ENCODE data around the gene MS4A5. TPM values are rescaled to one million over a fixed set of nuclear protein-coding genes. Genes with fewer than 3 reads are reported as not detected.

The MS4A5 gene, protein sequence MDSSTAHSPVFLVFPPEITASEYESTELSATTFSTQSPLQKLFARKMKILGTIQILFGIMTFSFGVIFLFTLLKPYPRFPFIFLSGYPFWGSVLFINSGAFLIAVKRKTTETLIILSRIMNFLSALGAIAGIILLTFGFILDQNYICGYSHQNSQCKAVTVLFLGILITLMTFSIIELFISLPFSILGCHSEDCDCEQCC
- total RNA-seq, result not detected

DNA sequence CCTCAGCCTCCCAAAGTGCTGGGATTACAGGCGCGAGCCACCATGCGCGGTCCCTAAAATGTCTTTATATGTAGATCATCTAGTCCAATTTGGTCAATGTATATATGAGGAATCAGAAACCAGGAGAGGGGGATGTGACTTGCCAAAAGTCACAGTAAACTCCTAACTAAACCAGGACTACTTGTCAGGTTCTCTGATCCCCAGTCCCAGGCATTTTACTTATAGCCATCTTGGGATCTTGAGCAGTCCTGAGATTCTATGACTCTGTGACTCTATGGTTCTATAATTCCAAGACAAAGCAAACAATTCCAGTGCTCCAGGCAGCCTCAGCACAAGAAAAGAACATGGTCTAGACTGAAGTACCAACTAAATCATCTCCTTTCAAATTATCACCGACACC, at the start of gene MS4A5:
Gene MS4A5 (plus strand): TSS at position 301 of the 400 bp plus-strand sequence. CDS start 103 bp downstream, outside the sequence.
- Mint-ChIP-seq H3K4me3 (no peak within 1 kb of the TSS), H3K4me1 (no peaks in the 10 kb centered on the region), H3K36me3 (ENCODE audit: low read depth) (no peaks in the 10 kb centered on the region), H3K9me3 (no peaks in the 10 kb centered on the region), H3K27me3 (peaks cover 23% of the 10 kb centered on the region), H3K27ac (no peak within 1 kb of the TSS)
- ChIA-PET CTCF (no interaction called here), POLR2A (no interaction called here)
- DNase-seq, result no peak

DNA sequence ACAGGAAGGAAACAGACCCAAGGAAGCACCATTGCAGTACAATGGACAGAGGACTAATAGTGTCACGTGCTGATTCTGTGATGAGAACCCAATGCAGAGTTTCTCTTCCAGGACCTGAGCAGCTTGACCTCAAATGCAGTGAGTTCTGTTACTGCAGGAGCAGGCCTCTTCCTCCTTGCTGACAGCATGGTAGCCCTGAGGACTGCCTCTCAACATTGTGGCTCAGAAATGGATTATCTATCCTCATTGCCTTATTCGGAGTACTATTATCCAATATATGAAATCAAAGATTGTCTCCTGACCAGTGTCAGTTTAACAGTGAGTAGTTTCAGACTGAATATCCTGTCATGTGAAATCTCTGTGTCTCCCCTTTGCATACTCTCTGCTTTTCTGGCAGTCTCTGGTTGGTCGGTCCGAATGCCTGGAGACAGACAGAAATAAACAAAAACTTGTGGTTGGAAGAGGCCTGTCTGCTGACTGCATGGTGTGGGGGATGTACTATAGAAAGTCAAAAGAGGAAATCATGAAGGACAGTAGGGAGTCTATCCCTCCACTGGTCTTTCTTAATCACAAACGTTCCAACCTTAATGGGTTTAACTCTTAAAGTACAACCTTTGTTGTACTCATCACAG, 40.0 kb upstream of the MS4A5 start:
- no peak overlapping the region for H3K4me3 Mint-ChIP-seq
- ChIA-PET CTCF (no interaction called here), POLR2A (no interaction called here)
- H3K9me3 Mint-ChIP-seq, result no peaks in the 10 kb centered on the region
- no peak overlapping the region for H3K27ac Mint-ChIP-seq
- no peaks in the 10 kb centered on the region for H3K36me3 Mint-ChIP-seq (ENCODE audit: low read depth)
- no peaks in the 10 kb centered on the region for H3K4me1 Mint-ChIP-seq
- H3K27me3 Mint-ChIP-seq, result no peaks in the 10 kb centered on the region
- DNase-seq, result no peak

DNA sequence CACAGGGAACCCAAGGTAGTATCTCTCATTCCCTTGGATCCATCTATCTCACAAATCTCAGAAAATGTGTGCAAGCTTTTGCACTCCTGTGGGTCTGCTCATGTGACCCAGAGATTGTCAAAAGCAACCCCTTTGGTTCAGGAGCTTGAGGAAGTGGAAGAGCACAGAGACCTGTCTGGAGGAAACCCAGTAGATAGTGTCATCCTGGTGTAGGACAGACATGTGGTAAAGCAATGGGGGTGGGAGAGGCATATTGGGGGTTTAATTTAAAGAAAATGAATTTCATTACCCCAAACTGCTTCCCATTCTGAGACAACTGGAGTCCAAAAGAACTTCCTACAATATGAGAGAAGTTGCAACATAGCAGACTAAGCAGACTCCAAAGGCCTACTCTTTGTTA, 39.0 kb upstream of the MS4A5 start:
- H3K36me3 Mint-ChIP-seq (ENCODE audit: low read depth), result no peaks in the 10 kb centered on the region
- no peak overlapping the region for H3K4me3 Mint-ChIP-seq
- DNase-seq, result no peak
- ChIA-PET CTCF (no interaction called here), POLR2A (no interaction called here)
- H3K27me3 Mint-ChIP-seq, result no peaks in the 10 kb centered on the region
- H3K4me1 Mint-ChIP-seq, result no peaks in the 10 kb centered on the region
- H3K27ac Mint-ChIP-seq, result no peak overlapping the region
- H3K9me3 Mint-ChIP-seq, result no peaks in the 10 kb centered on the region

DNA sequence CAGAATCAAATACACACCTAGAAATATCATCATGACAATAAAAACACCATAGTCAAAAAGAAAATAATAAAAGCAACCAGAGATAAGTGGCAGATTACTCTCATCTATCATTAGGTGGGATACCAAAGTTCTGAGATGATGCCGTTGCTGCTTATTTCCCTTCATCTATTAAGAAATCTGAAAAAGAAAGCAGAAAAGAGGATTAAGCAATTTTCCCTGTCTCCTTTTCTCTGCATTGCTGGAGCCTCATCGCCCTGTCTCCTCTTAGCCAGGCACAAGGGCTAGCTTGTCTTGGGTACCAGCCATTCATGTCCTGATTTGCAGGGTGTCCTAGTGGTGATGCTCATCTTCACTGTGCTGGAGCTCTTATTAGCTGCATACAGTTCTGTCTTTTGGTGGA, 37.0 kb upstream of the MS4A5 start:
- H3K27me3 Mint-ChIP-seq, result no peaks in the 10 kb centered on the region
- no peak overlapping the region for H3K27ac Mint-ChIP-seq
- no peak overlapping the region for H3K4me3 Mint-ChIP-seq
- no peaks in the 10 kb centered on the region for H3K4me1 Mint-ChIP-seq
- H3K36me3 Mint-ChIP-seq (ENCODE audit: low read depth), result no peaks in the 10 kb centered on the region
- no peaks in the 10 kb centered on the region for H3K9me3 Mint-ChIP-seq
- no peak for DNase-seq
- ChIA-PET POLR2A (no interaction called here), CTCF (no interaction called here)

DNA sequence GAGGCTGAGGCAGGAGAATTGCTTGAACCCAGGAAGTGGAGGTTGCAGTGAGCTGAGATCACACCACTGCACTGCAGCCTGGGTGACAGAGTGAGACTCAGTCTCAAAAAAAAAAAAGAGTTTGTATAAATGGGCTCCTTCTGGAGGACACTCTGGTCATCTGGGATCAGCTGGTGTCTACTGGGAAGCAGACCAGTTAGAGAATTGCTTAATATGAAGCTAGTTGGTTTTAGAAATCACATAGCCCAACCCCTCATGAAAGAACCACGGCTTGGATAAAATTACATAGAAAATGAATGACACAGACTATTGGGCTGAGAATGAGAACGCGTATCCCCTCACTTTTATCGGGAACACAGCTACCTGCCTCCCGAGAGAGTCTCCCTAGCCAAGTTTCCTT, 36.4 kb upstream of the MS4A5 start:
- H3K36me3 Mint-ChIP-seq (ENCODE audit: low read depth), result no peaks in the 10 kb centered on the region
- no peaks in the 10 kb centered on the region for H3K27me3 Mint-ChIP-seq
- DNase-seq, result no peak
- POLR2A ChIA-PET, result no interaction called here
- no peak overlapping the region for H3K27ac Mint-ChIP-seq
- H3K4me3 Mint-ChIP-seq, result no peak overlapping the region
- no peaks in the 10 kb centered on the region for H3K9me3 Mint-ChIP-seq
- H3K4me1 Mint-ChIP-seq, result no peaks in the 10 kb centered on the region
- CTCF ChIA-PET, result no interaction called here

DNA sequence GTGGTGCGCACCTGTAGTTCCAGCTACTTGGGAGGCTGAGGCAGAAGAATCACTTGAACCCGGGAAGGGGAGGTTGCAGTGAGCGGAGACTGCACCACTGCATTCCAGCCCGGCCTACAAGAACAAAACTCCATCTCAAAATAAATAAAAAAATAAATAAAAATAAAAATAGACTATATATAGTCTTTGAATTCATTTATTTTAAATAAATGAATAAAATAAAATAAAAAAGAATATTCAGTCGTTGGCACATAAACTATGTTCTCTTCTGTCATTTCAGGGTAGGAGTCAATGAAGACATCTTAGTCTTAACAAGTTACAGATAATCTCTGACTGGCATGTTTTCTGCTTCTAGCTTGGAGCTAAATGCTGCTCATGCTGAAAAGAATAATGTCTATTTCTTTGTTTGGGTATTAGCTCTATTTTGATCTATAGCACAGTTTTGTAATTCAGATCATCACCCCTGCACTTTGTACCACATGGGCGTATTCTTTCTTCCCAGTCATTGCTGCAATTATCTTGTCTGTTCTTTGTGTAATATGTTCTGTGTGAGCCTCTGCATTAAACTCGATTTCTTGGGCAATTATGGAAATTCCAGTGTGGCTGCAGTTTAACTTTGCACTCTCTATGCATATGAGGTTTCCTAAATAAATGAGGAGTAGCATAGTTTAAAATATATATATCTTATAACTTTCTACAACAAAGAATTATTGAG, 34.5 kb upstream of the MS4A5 start:
- no peak overlapping the region for H3K27ac Mint-ChIP-seq
- CTCF ChIA-PET, result no interaction called here
- H3K36me3 Mint-ChIP-seq (ENCODE audit: low read depth), result no peaks in the 10 kb centered on the region
- no peaks in the 10 kb centered on the region for H3K9me3 Mint-ChIP-seq
- POLR2A ChIA-PET, result no interaction called here
- no peak for DNase-seq
- H3K4me3 Mint-ChIP-seq, result no peak overlapping the region
- no peaks in the 10 kb centered on the region for H3K4me1 Mint-ChIP-seq
- H3K27me3 Mint-ChIP-seq, result no peaks in the 10 kb centered on the region

DNA sequence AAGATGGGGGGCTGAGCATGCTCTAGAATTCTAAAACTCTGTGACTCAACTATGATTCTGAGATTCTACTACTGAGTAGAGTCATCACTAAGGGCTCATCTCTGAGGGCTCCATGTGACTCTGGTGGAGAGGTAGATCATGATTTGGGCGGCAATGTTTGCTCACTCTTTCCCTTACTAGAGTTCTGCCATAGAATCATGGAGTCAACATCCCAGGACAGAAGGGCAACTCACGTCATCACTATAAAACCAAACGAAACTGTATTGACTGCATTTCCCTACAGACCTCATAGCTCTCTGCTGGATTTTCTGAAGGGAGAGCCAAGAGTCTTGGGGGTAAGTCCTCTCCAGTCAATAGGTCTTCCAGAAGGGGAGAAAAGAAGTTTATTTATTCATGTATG, 33.0 kb upstream of the MS4A5 start, which contains the start of gene MS4A14:
Gene MS4A14 (plus strand): TSS at position 78 of the 400 bp plus-strand sequence. CDS start 120 bp downstream, at position 198.
- Mint-ChIP-seq H3K4me1 (no peaks in the 10 kb centered on the region), H3K9me3 (no peaks in the 10 kb centered on the region), H3K27ac (no peak within 1 kb of the TSS), H3K4me3 (no peak within 1 kb of the TSS), H3K27me3 (peaks cover 1% of the 10 kb centered on the region), H3K36me3 (ENCODE audit: low read depth) (no peaks in the 10 kb centered on the region)
- ChIA-PET POLR2A (no interaction called here), CTCF (no interaction called here)
- DNase-seq, result no peak

DNA sequence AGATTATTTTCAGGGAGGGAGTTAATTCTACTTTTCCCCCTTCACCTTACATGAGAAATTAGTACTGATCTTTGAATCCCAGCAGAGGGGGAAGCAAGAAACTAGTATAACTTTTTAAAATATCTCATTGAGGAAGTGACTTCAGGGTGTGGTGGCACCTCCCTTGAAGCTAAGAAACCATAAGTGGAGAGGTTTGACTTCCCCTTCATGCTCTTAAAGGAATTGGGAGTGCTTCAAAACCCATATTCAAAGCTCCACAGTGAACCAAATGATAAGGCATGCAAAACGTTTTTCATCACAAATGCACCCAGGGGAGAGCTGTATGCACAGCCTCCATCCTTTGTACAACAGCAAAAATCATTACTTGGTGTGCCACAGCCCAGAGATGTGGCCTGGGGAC, 32.6 kb upstream of the MS4A5 start:
- H3K9me3 Mint-ChIP-seq, result no peaks in the 10 kb centered on the region
- ChIA-PET POLR2A (no interaction called here), CTCF (no interaction called here)
- no peak overlapping the region for H3K27ac Mint-ChIP-seq
- H3K27me3 Mint-ChIP-seq, result peaks cover 5% of the 10 kb centered on the region
- H3K4me3 Mint-ChIP-seq, result no peak overlapping the region
- H3K4me1 Mint-ChIP-seq, result no peaks in the 10 kb centered on the region
- DNase-seq, result no peak
- H3K36me3 Mint-ChIP-seq (ENCODE audit: low read depth), result no peaks in the 10 kb centered on the region

DNA sequence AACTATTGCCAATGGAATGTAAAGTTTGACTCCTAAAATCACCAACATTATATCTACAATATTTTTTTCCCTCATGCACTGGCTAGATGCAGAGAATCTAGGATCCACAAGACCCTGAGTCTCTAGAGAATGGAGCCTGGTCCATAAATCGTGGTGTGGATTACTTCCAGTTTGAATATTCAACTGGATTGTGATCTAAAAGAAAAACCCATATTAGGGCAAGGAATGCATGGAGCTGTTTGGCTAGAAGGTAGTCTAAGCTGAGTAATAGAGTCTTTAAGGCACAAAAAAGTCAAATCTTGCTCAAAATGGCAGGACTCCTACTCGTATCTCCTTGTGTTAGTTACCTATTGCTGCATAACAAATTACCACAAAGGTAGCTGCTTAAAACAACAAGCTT, 9.4 kb upstream of the MS4A5 start:
- peaks cover 19% of the 10 kb centered on the region for H3K27me3 Mint-ChIP-seq
- H3K4me1 Mint-ChIP-seq, result no peaks in the 10 kb centered on the region
- no peaks in the 10 kb centered on the region for H3K9me3 Mint-ChIP-seq
- no peak for DNase-seq
- CTCF ChIA-PET, result interaction anchor here (0.6 to 1.2 kb wide), 2 partner anchors 169 to 835 kb away, joined by 3 to 4 read pairs; no protein-coding TSS in a partner anchor
- H3K36me3 Mint-ChIP-seq (ENCODE audit: low read depth), result no peaks in the 10 kb centered on the region
- H3K4me3 Mint-ChIP-seq, result no peak overlapping the region
- H3K27ac Mint-ChIP-seq, result no peak overlapping the region
- POLR2A ChIA-PET, result no interaction called here

DNA sequence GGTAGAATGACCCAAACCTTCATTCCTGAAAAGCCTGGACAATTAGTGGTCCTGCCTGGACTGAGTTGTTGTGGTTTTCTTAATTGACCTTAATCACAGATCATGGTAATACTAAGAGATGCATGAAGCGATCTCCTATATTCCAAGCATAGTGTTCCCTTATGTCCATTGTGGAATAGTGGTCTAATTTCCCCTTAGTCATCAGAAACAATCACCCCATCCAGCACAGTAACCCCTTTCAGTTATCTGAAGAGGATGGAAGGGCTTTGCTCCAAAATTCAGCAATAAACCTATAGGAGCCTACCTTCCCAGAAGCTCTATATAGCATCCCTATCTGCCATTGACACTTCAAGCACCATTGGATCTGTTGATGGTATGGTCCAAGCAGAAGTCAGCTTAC, 6.8 kb upstream of the MS4A5 start:
- no peak for DNase-seq
- CTCF ChIA-PET, result no interaction called here
- Mint-ChIP-seq H3K36me3 (ENCODE audit: low read depth) (no peaks in the 10 kb centered on the region), H3K27me3 (peaks cover 11% of the 10 kb centered on the region), H3K4me3 (no peak overlapping the region), H3K27ac (no peak overlapping the region), H3K4me1 (no peaks in the 10 kb centered on the region), H3K9me3 (no peaks in the 10 kb centered on the region)
- POLR2A ChIA-PET, result no interaction called here

DNA sequence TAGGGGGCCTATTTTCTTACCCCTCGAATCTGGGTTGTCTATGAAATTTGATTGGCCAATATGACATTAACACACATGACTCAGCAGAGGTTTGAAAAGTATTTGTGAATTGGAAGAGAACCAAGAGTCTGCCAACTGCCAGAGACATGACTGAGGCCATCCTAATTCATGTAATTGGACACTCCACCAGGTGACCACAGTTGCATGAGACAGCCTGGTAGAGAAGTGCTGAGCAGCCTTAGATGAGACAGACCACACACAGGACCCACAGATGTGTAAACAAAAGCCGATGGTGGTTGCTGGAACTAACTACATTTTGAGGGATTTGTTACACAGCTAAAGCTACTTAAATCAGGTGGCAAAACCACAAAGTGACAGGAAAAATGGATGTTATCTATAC, 855 bp upstream of the MS4A5 start:
- CTCF ChIA-PET, result no interaction called here
- Mint-ChIP-seq H3K4me3 (no peak overlapping the region), H3K36me3 (ENCODE audit: low read depth) (no peaks in the 10 kb centered on the region), H3K27me3 (peaks cover 20% of the 10 kb centered on the region), H3K4me1 (no peaks in the 10 kb centered on the region), H3K27ac (no peak overlapping the region), H3K9me3 (no peaks in the 10 kb centered on the region)
- POLR2A ChIA-PET, result no interaction called here
- no peak for DNase-seq

DNA sequence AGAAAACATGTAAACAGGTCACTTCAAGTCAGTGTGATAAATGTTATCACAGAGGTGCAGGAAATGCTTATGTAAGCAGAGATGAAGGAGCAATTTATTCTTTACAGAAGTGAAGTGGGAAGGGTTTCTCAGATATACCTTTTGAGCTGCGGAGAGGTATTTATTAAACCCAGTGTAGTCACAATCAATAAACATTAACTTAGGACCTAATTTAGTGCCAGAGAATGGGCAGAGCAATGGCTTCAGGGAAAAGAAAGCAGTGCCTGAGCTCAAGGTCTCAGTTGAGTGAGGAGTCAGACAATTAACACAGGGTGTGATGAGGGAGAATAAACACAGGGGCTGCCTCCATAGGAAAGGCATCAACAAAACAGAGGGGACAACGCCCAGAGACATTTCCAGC, 1.9 kb downstream of the MS4A5 start:
- Mint-ChIP-seq H3K4me3 (no peak overlapping the region), H3K9me3 (no peaks in the 10 kb centered on the region), H3K4me1 (no peaks in the 10 kb centered on the region), H3K27me3 (peaks cover 23% of the 10 kb centered on the region), H3K27ac (no peak overlapping the region), H3K36me3 (ENCODE audit: low read depth) (no peaks in the 10 kb centered on the region)
- ChIA-PET CTCF (no interaction called here), POLR2A (no interaction called here)
- DNase-seq, result no peak

DNA sequence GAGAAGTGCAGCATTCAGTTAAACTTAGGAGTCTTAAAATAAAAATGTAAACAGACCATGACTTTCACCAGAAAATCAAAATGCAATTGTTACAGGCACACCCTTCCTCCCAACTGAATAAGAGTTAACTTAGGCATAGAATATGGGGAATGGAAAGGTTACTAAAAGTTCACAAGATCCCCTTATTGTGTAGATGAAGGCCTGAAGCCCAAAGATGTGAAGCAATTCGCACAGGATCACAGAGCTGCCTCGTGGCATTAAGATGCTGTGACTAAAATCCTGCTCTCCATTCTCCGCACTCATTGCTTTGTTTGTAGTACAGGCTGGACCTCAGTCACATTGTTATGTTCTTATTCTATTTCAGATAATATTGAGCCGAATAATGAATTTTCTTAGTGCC, 4.0 kb downstream of the MS4A5 start:
- ChIA-PET CTCF (no interaction called here), POLR2A (no interaction called here)
- H3K4me1 Mint-ChIP-seq, result no peaks in the 10 kb centered on the region
- no peak for DNase-seq
- no peak overlapping the region for H3K4me3 Mint-ChIP-seq
- H3K9me3 Mint-ChIP-seq, result no peaks in the 10 kb centered on the region
- no peak overlapping the region for H3K27ac Mint-ChIP-seq
- H3K36me3 Mint-ChIP-seq (ENCODE audit: low read depth), result no peaks in the 10 kb centered on the region
- peaks cover 16% of the 10 kb centered on the region for H3K27me3 Mint-ChIP-seq

DNA sequence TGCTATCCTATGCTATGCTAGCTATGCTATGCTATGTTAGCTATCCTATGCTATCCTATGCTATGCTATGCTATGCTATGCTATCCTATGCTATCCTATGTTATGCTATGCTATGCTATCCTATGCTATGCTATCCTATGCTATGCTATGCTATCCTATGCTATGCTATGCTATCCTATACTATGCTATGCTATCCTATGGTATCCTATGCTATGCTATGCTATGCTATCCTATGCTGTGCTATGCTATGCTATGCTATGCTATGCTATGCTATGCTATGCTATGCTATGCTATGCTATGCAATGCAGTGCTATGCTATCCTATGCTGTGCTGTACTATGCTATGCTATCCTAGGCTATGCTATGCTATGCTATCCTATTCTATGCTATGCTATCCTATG, 17.7 kb downstream of the MS4A5 start:
- CTCF ChIA-PET, result no interaction called here

More for the DNA sequence above, 17.7 kb downstream of the MS4A5 start:
- H3K4me1 Mint-ChIP-seq, result peaks cover 20% of the 10 kb centered on the region
- H3K27ac Mint-ChIP-seq, result no peak overlapping the region
- no peak overlapping the region for H3K4me3 Mint-ChIP-seq
- no peak for DNase-seq
- no peaks in the 10 kb centered on the region for H3K27me3 Mint-ChIP-seq
- POLR2A ChIA-PET, result no interaction called here
- no peaks in the 10 kb centered on the region for H3K9me3 Mint-ChIP-seq
- no peaks in the 10 kb centered on the region for H3K36me3 Mint-ChIP-seq (ENCODE audit: low read depth)

All from activated CD4-positive, alpha-beta T cell treated with anti-CD3 and anti-CD28 coated beads, Interleukin-2, amount 10 ng/mL, durations not matched to agents 7 days and 5 days (primary cell).